Fibroblast of skin of back (primary cell): ENCODE measurements around the gene FOXO1. TPM values are rescaled to one million over a fixed set of nuclear protein-coding genes. Genes with fewer than 3 reads are reported as not detected.
"Not testable (repeated sequence)": the region's sequence is repeated elsewhere in the genome, so short reads cannot be mapped to it uniquely, and the experiment has no call there.

Source experiments
- DNase-seq: peaks from one replicate; pipeline ENCODE4 v3.0.0-alpha.2; 2013
- polyA plus RNA-seq, 2 experiments: library from polyadenylated mRNA; unstranded; fragments of 120-200 nt; gene quantifications; one replicate each; pipeline ENCODE4 v1.2.1, GENCODE V29; 2013; ENCODE audit not compliant: insufficient read length in 2 of 2

The FOXO1 gene
- 2.0 TPM for polyA plus RNA-seq (2013, experiment 1 of 2; ENCODE audit: insufficient read length)
- polyA plus RNA-seq (2013, experiment 2 of 2; ENCODE audit: insufficient read length): 4.7 TPM

- peak; percentile 89 for DNase-seq
Measured at GRCh38 chr13:40666045-40666932, at the start of gene FOXO1. FOXO1 (minus strand) TSS chr13:40666641; CDS start chr13:40666212, 429 bp downstream.

GRCh38 chr13:40714433-40714832 lies 48.0 kb upstream of the FOXO1 start:
- not testable (repeated sequence) for DNase-seq

- DNase-seq: no peak
Measured at GRCh38 chr13:40706439-40706838, 40.0 kb upstream of the FOXO1 start.

GRCh38 chr13:40697711-40698110 lies 31.3 kb upstream of the FOXO1 start:
- DNase-seq: no peak

GRCh38 chr13:40694426-40694825 lies 28.0 kb upstream of the FOXO1 start:
- no peak for DNase-seq

- DNase-seq: peak; percentile 38
Measured at GRCh38 chr13:40692946-40693345, 26.5 kb upstream of the FOXO1 start.

GRCh38 chr13:40688781-40689180 lies 22.3 kb upstream of the FOXO1 start:
- DNase-seq: no peak

GRCh38 chr13:40682449-40683240 lies 16.2 kb upstream of the FOXO1 start:
- peak; percentile 22 for DNase-seq

GRCh38 chr13:40681341-40682146 lies 15.1 kb upstream of the FOXO1 start:
- no peak for DNase-seq

- no peak for DNase-seq
Measured at GRCh38 chr13:40680659-40681323, 14.3 kb upstream of the FOXO1 start.

GRCh38 chr13:40679480-40679985 lies 13.1 kb upstream of the FOXO1 start:
- no peak for DNase-seq

GRCh38 chr13:40677064-40677463 lies 10.6 kb upstream of the FOXO1 start:
- DNase-seq: no peak

GRCh38 chr13:40676007-40676406 lies 9.6 kb upstream of the FOXO1 start:
- no peak for DNase-seq

GRCh38 chr13:40673414-40673813 lies 7.0 kb upstream of the FOXO1 start:
- no peak for DNase-seq

GRCh38 chr13:40672765-40673397 lies 6.4 kb upstream of the FOXO1 start:
- DNase-seq: no peak

- DNase-seq: peak; percentile 71
Measured at GRCh38 chr13:40671956-40672764, 5.7 kb upstream of the FOXO1 start.

GRCh38 chr13:40670307-40670706 lies 3.9 kb upstream of the FOXO1 start:
- no peak for DNase-seq

GRCh38 chr13:40668335-40668734 lies 1.9 kb upstream of the FOXO1 start:
- DNase-seq: peak; percentile 20

GRCh38 chr13:40667622-40667978 lies 1.2 kb upstream of the FOXO1 start:
- no peak for DNase-seq

- no peak for DNase-seq
Measured at GRCh38 chr13:40666933-40667621, 636 bp upstream of the FOXO1 start.
